Measurements from ENCODE around the gene PRKAA1.

- TF ChIP-seq CTCF (conservative IDR thresholded peaks at IDR 0.05; ENCODE audit: low read depth, low read length) (no peak), USF2 (IDR thresholded peaks at IDR 0.05; ENCODE audit: low read depth, low read length) (no peak), MXI1 (IDR thresholded peaks at IDR 0.05; ENCODE audit: borderline replicate concordance, low read depth, low read length) (no peak), FOS (IDR thresholded peaks at IDR 0.05; ENCODE audit: low read depth, low read length) (no peak), CEBPB (IDR thresholded peaks at IDR 0.05; ENCODE audit: low read depth, low read length) (no peak)
Observed at GRCh38 chr5:40813698-40814281, 15.6 kb upstream of the PRKAA1 start.
